ENCODE results near the gene APOBEC3G. TPM values are rescaled to one million over a fixed set of nuclear protein-coding genes. Genes with fewer than 3 reads are reported as not detected.

Gene APOBEC3G
- total RNA-seq, 1 experiment from 2014 or later = 9.5 TPM

GRCh38 chr22:39106326-39106725 is 29.3 kb downstream of the APOBEC3G start:
- ChIA-PET POLR2A (ENCODE audit: unreplicated experiment) (no interaction called here), CTCF (interaction anchor here (0.6 kb wide), 1 partner anchor 23 kb away, joined by 7 read pairs; no protein-coding TSS in a partner anchor)
- no peaks in the 10 kb centered on the region for H3K9me2 ChIP-seq (ENCODE audit: insufficient read depth)
- intact Hi-C loops (cut with micrococcal nuclease; ENCODE audit: unreplicated experiment) = no loop called here
- no peak for DNase-seq
- no peaks in the 10 kb centered on the region for H3K79me2 ChIP-seq (ENCODE audit: low read depth)
- no peaks in the 10 kb centered on the region for H3K36me3 ChIP-seq (ENCODE audit: low read depth)
- no peak overlapping the region for H3K27ac ChIP-seq
- H3F3A ChIP-seq (ENCODE audit: insufficient read depth, low read depth) = peaks cover 20% of the 10 kb centered on the region; the same call in 1 of the 2 replicates
- no peaks in the 10 kb centered on the region for H3K9me3 ChIP-seq (ENCODE audit: insufficient read depth, low read depth)
- H3K4me1 ChIP-seq (replicated peaks; ENCODE audit: insufficient read depth) = peaks cover 18% of the 10 kb centered on the region
- TF ChIP-seq CTCF (conservative IDR thresholded peaks at IDR 0.05) = no peak
- TF ChIP-seq EZH2 (IDR thresholded peaks at IDR 0.05; ENCODE audit: low read depth) = no peak
- no peaks in the 10 kb centered on the region for H3K27me3 ChIP-seq (ENCODE audit: insufficient read depth, low read depth)
- H3K4me2 ChIP-seq = no peak overlapping the region
- no peak overlapping the region for H3K4me3 ChIP-seq
- H2AFZ ChIP-seq = no peak overlapping the region
- no TSS peak for BruUV-seq (replicated peaks)
- H4K20me1 ChIP-seq (ENCODE audit: insufficient read depth) = no peaks in the 10 kb centered on the region

- TF ChIP-seq EZH2 (IDR thresholded peaks at IDR 0.05; ENCODE audit: low read depth) (no peak), CTCF (conservative IDR thresholded peaks at IDR 0.05) (no peak)
- Histone ChIP-seq H3K79me2 (ENCODE audit: low read depth) (no peaks in the 10 kb centered on the region), H3K9me2 (ENCODE audit: insufficient read depth) (no peaks in the 10 kb centered on the region), H3K9me3 (ENCODE audit: insufficient read depth, low read depth) (no peaks in the 10 kb centered on the region), H3K4me1 (replicated peaks; ENCODE audit: insufficient read depth) (peaks cover 21% of the 10 kb centered on the region), H3K4me2 (no peak overlapping the region), H4K20me1 (ENCODE audit: insufficient read depth) (no peaks in the 10 kb centered on the region), H2AFZ (no peak overlapping the region), H3K27me3 (ENCODE audit: insufficient read depth, low read depth) (no peaks in the 10 kb centered on the region), H3K27ac (no peak overlapping the region), H3F3A (ENCODE audit: insufficient read depth, low read depth) (peaks cover 16% of the 10 kb centered on the region; the same call in 1 of the 2 replicates), H3K36me3 (ENCODE audit: low read depth) (no peaks in the 10 kb centered on the region), H3K4me3 (no peak overlapping the region)
- POLR2A ChIA-PET (ENCODE audit: unreplicated experiment) = interaction anchor here (0.5 kb wide), 1 partner anchor 228 kb away, joined by 24 read pairs; no protein-coding TSS in a partner anchor
- CTCF ChIA-PET = no interaction called here
- no peak for DNase-seq
- no TSS peak for BruUV-seq (replicated peaks)
- intact Hi-C loops (cut with micrococcal nuclease; ENCODE audit: unreplicated experiment) = no loop called here
Observed at GRCh38 chr22:39108487-39108886, 31.4 kb downstream of the APOBEC3G start.

GRCh38 chr22:39109361-39109760 is 32.3 kb downstream of the APOBEC3G start:
- no peaks in the 10 kb centered on the region for H3K36me3 ChIP-seq (ENCODE audit: low read depth)
- peaks cover 14% of the 10 kb centered on the region; the same call in 1 of the 2 replicates for H3F3A ChIP-seq (ENCODE audit: insufficient read depth, low read depth)
- no peak for DNase-seq
- H4K20me1 ChIP-seq (ENCODE audit: insufficient read depth) = no peaks in the 10 kb centered on the region
- ChIA-PET POLR2A (ENCODE audit: unreplicated experiment) (interaction anchor here (0.5 kb wide), 1 partner anchor 229 kb away, joined by 24 read pairs; no protein-coding TSS in a partner anchor), CTCF (no interaction called here)
- no peak overlapping the region for H2AFZ ChIP-seq
- no peaks in the 10 kb centered on the region for H3K27me3 ChIP-seq (ENCODE audit: insufficient read depth, low read depth)
- H3K9me2 ChIP-seq (ENCODE audit: insufficient read depth) = no peaks in the 10 kb centered on the region
- no peak overlapping the region for H3K27ac ChIP-seq
- BruUV-seq (replicated peaks) = no TSS peak
- no peak overlapping the region for H3K4me2 ChIP-seq
- TF ChIP-seq EZH2 (IDR thresholded peaks at IDR 0.05; ENCODE audit: low read depth) (no peak), CTCF (conservative IDR thresholded peaks at IDR 0.05) (no peak)
- H3K4me3 ChIP-seq = no peak overlapping the region
- no peaks in the 10 kb centered on the region for H3K79me2 ChIP-seq (ENCODE audit: low read depth)
- intact Hi-C loops (cut with micrococcal nuclease; ENCODE audit: unreplicated experiment) = no loop called here
- H3K9me3 ChIP-seq (ENCODE audit: insufficient read depth, low read depth) = no peaks in the 10 kb centered on the region
- H3K4me1 ChIP-seq (replicated peaks; ENCODE audit: insufficient read depth) = peaks cover 21% of the 10 kb centered on the region
